ENCODE measurements around the gene ISG20L2. TPM values are rescaled to one million over a fixed set of nuclear protein-coding genes. Genes with fewer than 3 reads are reported as not detected.

The ISG20L2 gene
- total RNA-seq, 1 donor from 2014 or later: 36.9 TPM

GRCh38 chr1:156691191-156691590 is 37.4 kb downstream of the ISG20L2 start:
- TF ChIP-seq, protein P1, sequence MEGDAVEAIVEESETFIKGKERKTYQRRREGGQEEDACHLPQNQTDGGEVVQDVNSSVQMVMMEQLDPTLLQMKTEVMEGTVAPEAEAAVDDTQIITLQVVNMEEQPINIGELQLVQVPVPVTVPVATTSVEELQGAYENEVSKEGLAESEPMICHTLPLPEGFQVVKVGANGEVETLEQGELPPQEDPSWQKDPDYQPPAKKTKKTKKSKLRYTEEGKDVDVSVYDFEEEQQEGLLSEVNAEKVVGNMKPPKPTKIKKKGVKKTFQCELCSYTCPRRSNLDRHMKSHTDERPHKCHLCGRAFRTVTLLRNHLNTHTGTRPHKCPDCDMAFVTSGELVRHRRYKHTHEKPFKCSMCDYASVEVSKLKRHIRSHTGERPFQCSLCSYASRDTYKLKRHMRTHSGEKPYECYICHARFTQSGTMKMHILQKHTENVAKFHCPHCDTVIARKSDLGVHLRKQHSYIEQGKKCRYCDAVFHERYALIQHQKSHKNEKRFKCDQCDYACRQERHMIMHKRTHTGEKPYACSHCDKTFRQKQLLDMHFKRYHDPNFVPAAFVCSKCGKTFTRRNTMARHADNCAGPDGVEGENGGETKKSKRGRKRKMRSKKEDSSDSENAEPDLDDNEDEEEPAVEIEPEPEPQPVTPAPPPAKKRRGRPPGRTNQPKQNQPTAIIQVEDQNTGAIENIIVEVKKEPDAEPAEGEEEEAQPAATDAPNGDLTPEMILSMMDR (IDR thresholded peaks at IDR 0.05; ENCODE audit: unreplicated experiment): no peak
- no peaks in the 10 kb centered on the region for H3K9me3 Mint-ChIP-seq (ENCODE audit: low read depth)
- peaks cover 4% of the 10 kb centered on the region for H3K27me3 Mint-ChIP-seq
- peak overlapping the region; percentile 76 for H3K27ac Mint-ChIP-seq
- peaks cover 42% of the 10 kb centered on the region for H3K4me1 Mint-ChIP-seq (ENCODE audit: low read depth)
- H3K4me3 Mint-ChIP-seq (ENCODE audit: low read depth): no peak overlapping the region
- H3K36me3 Mint-ChIP-seq (ENCODE audit: insufficient read depth): no peaks in the 10 kb centered on the region
- no peak for DNase-seq (ENCODE audit: low spot score, unreplicated experiment)

- peak overlapping the region; percentile 62 for H3K27ac Mint-ChIP-seq
- H3K4me1 Mint-ChIP-seq (ENCODE audit: low read depth): peaks cover 42% of the 10 kb centered on the region
- peak overlapping the region; percentile 24 for H3K4me3 Mint-ChIP-seq (ENCODE audit: low read depth)
- peaks cover 4% of the 10 kb centered on the region for H3K27me3 Mint-ChIP-seq
- TF ChIP-seq, protein P1 (IDR thresholded peaks at IDR 0.05; ENCODE audit: unreplicated experiment): no peak
- H3K36me3 Mint-ChIP-seq (ENCODE audit: insufficient read depth): no peaks in the 10 kb centered on the region
- H3K9me3 Mint-ChIP-seq (ENCODE audit: low read depth): no peaks in the 10 kb centered on the region
- no peak for DNase-seq (ENCODE audit: low spot score, unreplicated experiment)
Observed at GRCh38 chr1:156690675-156691036, 37.9 kb downstream of the ISG20L2 start.

DNA sequence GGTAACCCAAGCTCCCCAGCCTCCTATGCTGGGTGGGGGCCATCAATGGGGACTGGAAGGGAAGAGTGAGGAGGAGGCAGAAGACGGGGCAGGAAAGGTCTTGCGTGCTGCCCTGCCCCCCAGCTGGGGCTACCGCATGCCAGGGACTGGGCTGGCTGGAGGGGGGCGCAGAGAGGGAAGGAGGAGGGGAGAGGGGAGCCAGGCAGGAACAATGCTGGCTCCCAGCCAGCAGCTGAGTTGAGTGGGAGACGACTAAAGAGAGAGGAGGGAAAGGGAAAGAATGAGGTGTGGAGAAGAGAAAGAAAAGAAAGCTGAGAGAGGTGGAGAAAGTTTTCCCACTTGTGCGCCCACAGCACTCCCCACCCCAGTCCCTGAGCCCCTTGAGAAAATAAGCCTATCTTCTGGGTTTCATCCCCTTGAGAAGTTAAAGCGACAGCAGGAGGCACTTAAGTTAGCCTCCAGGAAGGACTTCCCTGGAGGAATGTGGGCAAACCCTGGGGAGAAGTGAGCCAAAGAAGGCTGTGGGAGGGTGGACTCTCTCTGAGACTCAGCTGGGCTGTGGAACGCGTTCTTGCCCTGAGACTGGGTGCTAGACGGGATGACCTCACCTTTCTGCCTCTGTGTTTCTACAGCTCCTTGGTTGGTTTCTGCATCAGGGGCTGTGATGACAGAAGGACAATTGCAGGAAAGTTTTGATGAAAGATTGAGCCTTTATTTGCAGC is 38.5 kb downstream of the ISG20L2 start:
- Mint-ChIP-seq H3K27me3 (peaks cover 4% of the 10 kb centered on the region), H3K4me3 (ENCODE audit: low read depth) (peak overlapping the region; percentile 24), H3K27ac (peak overlapping the region; percentile 92), H3K4me1 (ENCODE audit: low read depth) (peaks cover 42% of the 10 kb centered on the region), H3K9me3 (ENCODE audit: low read depth) (no peaks in the 10 kb centered on the region), H3K36me3 (ENCODE audit: insufficient read depth) (no peaks in the 10 kb centered on the region)
- no peak for DNase-seq (ENCODE audit: low spot score, unreplicated experiment)
- TF ChIP-seq, protein P1 (IDR thresholded peaks at IDR 0.05; ENCODE audit: unreplicated experiment): no peak

DNA sequence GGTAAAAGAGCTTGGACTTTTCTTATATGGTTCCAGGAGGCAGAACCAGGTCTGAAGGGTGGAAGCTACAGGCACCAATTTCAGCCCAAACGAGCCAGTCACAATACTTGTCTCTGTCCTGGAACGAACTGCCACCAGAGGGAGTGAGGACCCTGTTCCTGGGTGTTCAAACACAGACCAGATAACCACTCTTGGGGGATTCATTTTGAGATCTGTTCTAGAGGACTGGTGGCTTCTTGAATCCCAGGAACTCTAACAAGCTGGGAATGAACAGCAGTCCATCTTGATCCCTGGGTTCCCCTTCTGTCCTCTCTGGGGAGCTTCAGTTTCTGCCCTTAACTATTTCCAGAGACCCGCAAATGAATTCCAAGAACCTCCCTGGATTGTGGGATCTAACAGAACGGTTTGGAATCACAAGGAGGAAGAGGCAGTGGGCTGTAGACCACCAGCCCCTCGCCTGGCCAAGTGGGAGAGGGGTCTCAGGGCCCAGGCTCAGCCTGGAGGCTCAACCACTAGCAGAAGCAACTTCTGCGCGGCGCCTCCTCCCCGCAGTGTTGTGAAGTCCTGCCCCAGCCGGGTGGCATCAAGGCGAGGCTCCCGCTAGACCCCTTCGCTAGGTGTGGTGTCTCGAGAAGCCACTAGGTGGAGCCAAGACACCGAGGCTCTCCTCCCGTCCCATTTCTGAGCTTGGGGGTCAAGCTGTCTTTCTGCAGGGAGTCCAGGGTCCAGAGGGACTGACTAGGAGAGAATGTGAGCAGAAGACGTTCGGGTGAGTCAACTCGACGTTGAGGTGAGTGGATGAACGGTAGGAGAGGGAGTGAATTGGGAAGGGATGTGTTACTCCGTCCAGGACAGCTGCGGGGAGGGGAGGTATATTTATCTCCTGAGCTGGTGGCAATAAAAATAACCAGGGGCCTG is 39.3 kb downstream of the ISG20L2 start:
- Mint-ChIP-seq H3K27me3 (peaks cover 8% of the 10 kb centered on the region), H3K4me1 (ENCODE audit: low read depth) (peaks cover 38% of the 10 kb centered on the region), H3K36me3 (ENCODE audit: insufficient read depth) (no peaks in the 10 kb centered on the region), H3K27ac (peak overlapping the region; percentile 92), H3K9me3 (ENCODE audit: low read depth) (no peaks in the 10 kb centered on the region), H3K4me3 (ENCODE audit: low read depth) (peak overlapping the region; percentile 57)
- TF ChIP-seq, protein P1 (IDR thresholded peaks at IDR 0.05; ENCODE audit: unreplicated experiment): peak; percentile 79
- DNase-seq (ENCODE audit: low spot score, unreplicated experiment): peak; percentile 76

- H3K27me3 Mint-ChIP-seq: peaks cover 41% of the 10 kb centered on the region
Observed at GRCh38 chr1:156684227-156684782, 44.3 kb downstream of the ISG20L2 start.

More at GRCh38 chr1:156684227-156684782, 44.3 kb downstream of the ISG20L2 start:
- Mint-ChIP-seq H3K4me1 (ENCODE audit: low read depth) (peaks cover 4% of the 10 kb centered on the region), H3K36me3 (ENCODE audit: insufficient read depth) (no peaks in the 10 kb centered on the region), H3K9me3 (ENCODE audit: low read depth) (no peaks in the 10 kb centered on the region), H3K27ac (no peak overlapping the region), H3K4me3 (ENCODE audit: low read depth) (no peak overlapping the region)
- no peak for DNase-seq (ENCODE audit: low spot score, unreplicated experiment)
- TF ChIP-seq, protein P1 (IDR thresholded peaks at IDR 0.05; ENCODE audit: unreplicated experiment): no peak
